SK-N-SH treated with all-trans-retinoic acid at 6 μM for 48 hours (cell line): Measurements from ENCODE around the gene OCEL1.
A peak's percentile ranks its signal among the peaks of the same experiment; 100 is the strongest.

Source experiments
- ATAC-seq: fragments of 200-7000 bp; cut with Tn5 transposase; 3 replicates; pipeline ENCODE4 v1.9.1; 2020; ENCODE audit warnings: mild to moderate bottlenecking, moderate library complexity
- BACH2 ChIP-seq: fragments of 250-450 bp; sonication (Bioruptor Pico); IDR thresholded peaks from 2 replicates; pipeline ENCODE4 v1.9.0; 2021; ENCODE audit warnings: mild to moderate bottlenecking, borderline replicate concordance
- CREB5 ChIP-seq: fragments of 250-450 bp; sonication (Bioruptor Pico); IDR thresholded peaks from 2 replicates; pipeline ENCODE4 v1.5.1; 2020; ENCODE audit warnings: low read depth, mild to moderate bottlenecking, moderate library complexity
- CSDC2 ChIP-seq: fragments of 250-450 bp; sonication (Bioruptor Pico); IDR thresholded peaks from 2 replicates; pipeline ENCODE4 v1.5.0; 2020; ENCODE audit warnings: mild to moderate bottlenecking, moderate library complexity
- CSRNP3 ChIP-seq: fragments of 250-450 bp; sonication (Bioruptor Pico); IDR thresholded peaks from 2 replicates; pipeline ENCODE4 v1.5.1; 2021; ENCODE audit warnings: mild to moderate bottlenecking, moderate library complexity
- ESRRG ChIP-seq: fragments of 250-450 bp; sonication (Bioruptor Pico); IDR thresholded peaks from 2 replicates; pipeline ENCODE4 v1.6.1; 2021; ENCODE audit warnings: mild to moderate bottlenecking
- GLIS3 ChIP-seq: fragments of 250-450 bp; sonication (Bioruptor Pico); IDR thresholded peaks from 2 replicates; pipeline ENCODE4 v1.5.0; 2020; ENCODE audit warnings: mild to moderate bottlenecking, moderate library complexity
- ISL1 ChIP-seq: fragments of 250-450 bp; sonication (Bioruptor Pico); IDR thresholded peaks from 2 replicates; pipeline ENCODE4 v2.1.2; 2022; ENCODE audit warnings: mild to moderate bottlenecking, moderate library complexity
- OSR1 ChIP-seq: fragments of 250-450 bp; sonication (Bioruptor Pico); IDR thresholded peaks from 2 replicates; pipeline ENCODE4 v1.8.0; 2022; ENCODE audit warnings: moderate library complexity, mild to moderate bottlenecking, inconsistent platforms
- PATZ1 ChIP-seq: fragments of 250-450 bp; sonication (Bioruptor Pico); IDR thresholded peaks from 2 replicates; pipeline ENCODE4 v1.8.0; 2020; ENCODE audit warnings: mild to moderate bottlenecking, moderate library complexity, borderline replicate concordance
- POU6F1 ChIP-seq: fragments of 250-450 bp; sonication (Bioruptor Pico); IDR thresholded peaks from 2 replicates; pipeline ENCODE4 v1.8.0; 2021; ENCODE audit warnings: low read depth, mild to moderate bottlenecking, moderate library complexity, borderline replicate concordance
- PPARA ChIP-seq: fragments of 250-450 bp; sonication (Bioruptor Pico); IDR thresholded peaks from 2 replicates; pipeline ENCODE4 v1.5.0; 2020; ENCODE audit warnings: mild to moderate bottlenecking, borderline replicate concordance
- RARB ChIP-seq: fragments of 250-450 bp; sonication (Bioruptor Pico); IDR thresholded peaks from 2 replicates; pipeline ENCODE4 v1.8.0; 2021; ENCODE audit warnings: mild to moderate bottlenecking, moderate library complexity
- SNAI2 ChIP-seq: fragments of 250-450 bp; sonication (Bioruptor Pico); IDR thresholded peaks from 2 replicates; pipeline ENCODE4 v1.5.0; 2020; ENCODE audit warnings: mild to moderate bottlenecking, moderate library complexity
- TCF4 ChIP-seq: fragments of 250-450 bp; sonication (Bioruptor Pico); IDR thresholded peaks from 2 replicates; pipeline ENCODE4 v1.8.0; 2021; ENCODE audit warnings: mild to moderate bottlenecking, moderate library complexity, borderline replicate concordance
- TSHZ2 ChIP-seq: fragments of 250-450 bp; sonication (Bioruptor Pico); IDR thresholded peaks from 2 replicates; pipeline ENCODE4 v1.5.0; 2020; ENCODE audit warnings: mild to moderate bottlenecking, moderate library complexity
- ZC3H10 ChIP-seq: fragments of 250-450 bp; sonication (Bioruptor Pico); IDR thresholded peaks from 2 replicates; pipeline ENCODE4 v1.5.1; 2021; ENCODE audit warnings: mild to moderate bottlenecking, moderate library complexity
- ZFP3 ChIP-seq: fragments of 250-450 bp; sonication (Bioruptor Pico); IDR thresholded peaks from 2 replicates; pipeline ENCODE4 v1.5.0; 2020; ENCODE audit warnings: mild to moderate bottlenecking, moderate library complexity
- ZFP30 ChIP-seq: fragments of 450-650 bp; formaldehyde crosslinking; IDR thresholded peaks from 2 replicates; pipeline ENCODE4 v1.5.0; 2022; ENCODE audit warnings: mild to moderate bottlenecking, moderate library complexity
- ZNF565 ChIP-seq: fragments of 450-650 bp; formaldehyde crosslinking; conservative IDR thresholded peaks from 2 replicates; pipeline ENCODE4 v1.5.0; 2020; ENCODE audit warnings: low read depth, mild to moderate bottlenecking, moderate library complexity
- ZNF70 ChIP-seq: fragments of 450-650 bp; formaldehyde crosslinking; IDR thresholded peaks from 2 replicates; pipeline ENCODE4 v1.5.0; 2020; ENCODE audit warnings: mild to moderate bottlenecking, moderate library complexity
- ZNF8 ChIP-seq: fragments of 450-650 bp; formaldehyde crosslinking; IDR thresholded peaks from 2 replicates; pipeline ENCODE4 v1.5.0; 2020; ENCODE audit warnings: mild to moderate bottlenecking, moderate library complexity

Gene OCEL1

GRCh38 chr19:17226002-17226933 lies at the start of gene OCEL1:
Gene OCEL1, plus strand, starts transcription at chr19:17226226. Its CDS starts 22 bp downstream, at chr19:17226248.
- TF ChIP-seq PPARA (CRISPR knock-in tag) (no peak), PATZ1 (0 out of 2 replicates have a peak, but pooled peaks have one; percentile 46), ZNF70 (CRISPR knock-in tag) (no peak), POU6F1 (no peak)
- ATAC-seq: peak; percentile 95

- TF ChIP-seq ZC3H10 (CRISPR knock-in tag) (no peak), RARB (CRISPR knock-in tag) (no peak)
- ATAC-seq: no peak
Measured at GRCh38 chr19:17178291-17178690, 47.7 kb upstream of the OCEL1 start.

- TF ChIP-seq ISL1 (no peak), ZNF565 (CRISPR knock-in tag) (no peak), BACH2 (CRISPR knock-in tag) (no peak), RARB (CRISPR knock-in tag) (no peak), OSR1 (CRISPR knock-in tag) (no peak), CSDC2 (CRISPR knock-in tag) (no peak), ZFP3 (no peak), ZNF8 (CRISPR knock-in tag) (no peak), ZC3H10 (CRISPR knock-in tag) (no peak), TCF4 (CRISPR knock-in tag) (no peak), SNAI2 (no peak), GLIS3 (no peak), ZFP30 (no peak), TSHZ2 (no peak)
- ATAC-seq: no peak
Measured at GRCh38 chr19:17180997-17181702, 44.9 kb upstream of the OCEL1 start.

GRCh38 chr19:17183271-17183761 lies 42.7 kb upstream of the OCEL1 start:
- no peak for TF ChIP-seq ESRRG
- TF ChIP-seq SNAI2: no peak
- no peak for ATAC-seq

GRCh38 chr19:17183858-17184321 lies 42.1 kb upstream of the OCEL1 start:
- TF ChIP-seq ZFP30: no peak
- no peak for TF ChIP-seq CREB5 (CRISPR knock-in tag)
- TF ChIP-seq BACH2 (CRISPR knock-in tag): no peak
- no peak for TF ChIP-seq ZNF8 (CRISPR knock-in tag)
- no peak for TF ChIP-seq CSRNP3
- TF ChIP-seq PATZ1: no peak

More at GRCh38 chr19:17183858-17184321, 42.1 kb upstream of the OCEL1 start:
- ATAC-seq: no peak
